B cell (primary cell): ENCODE data around the gene VWA7. TPM values are rescaled to one million over a fixed set of nuclear protein-coding genes. Genes with fewer than 3 reads are reported as not detected.
A peak's percentile ranks its signal among the peaks of the same experiment; 100 is the strongest.
"Not testable (repeated sequence)": the region's sequence is repeated elsewhere in the genome, so short reads cannot be mapped to it uniquely, and the experiment has no call there.

Experiments used
- ATAC-seq: fragments of 200-7000 bp; cut with Tn5 transposase; one replicate; pipeline ENCODE4 v1.10.0; 2021; ENCODE audit warnings: low read depth, mild to moderate bottlenecking, moderate number of reproducible peaks, moderate library complexity
- CTCF ChIA-PET: fragments of 350-600 bp; sonication (Branson Sonifier 250); formaldehyde crosslinking; loops from one replicate; lab custom pipeline; 2021; ENCODE audit warnings: antibody characterized with exemption, inconsistent platforms; lab: Charles Lee
- POLR2A ChIA-PET: fragments of 350-600 bp; sonication (Branson Sonifier 250); formaldehyde crosslinking; loops from one replicate; lab custom pipeline; 2021; ENCODE audit warnings: antibody characterized with exemption; lab: Charles Lee
- DNase-seq: peaks from one replicate; pipeline ENCODE4 v3.0.0; 2013
- H2AFZ ChIP-seq: 2 replicates; pipeline ENCODE4 v1.6.1; 2012; ENCODE audit warnings: mild to moderate bottlenecking, low read depth, low read length; ENCODE audit not compliant: insufficient read depth, poor library complexity, severe bottlenecking
- H3K27ac ChIP-seq, 2 donors: 1 replicate in 1 of 2; 2 replicates in 1 of 2; pipeline ENCODE4 v1.5.1; 2012 to 2013; ENCODE audit warnings: low read length in 2 of 2, mild to moderate bottlenecking in 2 of 2, moderate library complexity in 1 of 2
- H3K27me3 ChIP-seq, 4 experiments: fragments of 200-600 bp in 1 of 4; sonication (generic) in 1 of 4; replicated peaks in 1 of 4; 1 replicate in 2 of 4; 2 replicates in 2 of 4; pipeline versions ENCODE4 v1.6.1 to v1.7.0; 2013 to 2016; ENCODE audit warnings: low read length in 3 of 4, mild to moderate bottlenecking in 2 of 4, mixed read lengths in 1 of 4, moderate library complexity in 1 of 4; ENCODE audit not compliant: insufficient read depth in 4 of 4, control insufficient read depth in 3 of 4; ENCODE audit errors: control extremely low read depth in 1 of 4
- H3K36me3 ChIP-seq, 2 experiments: replicated peaks in 1 of 2; 1 replicate in 1 of 2; 2 replicates in 1 of 2; pipeline versions ENCODE4 v1.6.1 to v1.7.1; 2013; ENCODE audit warnings: low read length in 1 of 2; ENCODE audit not compliant: insufficient read depth in 2 of 2, control insufficient read depth in 1 of 2; ENCODE audit errors: control extremely low read depth in 1 of 2, extremely low read depth in 1 of 2
- H3K4me1 ChIP-seq, 2 donors: fragments of 200-600 bp in 1 of 2; sonication (generic) in 1 of 2; 1 replicate in 1 of 2; 2 replicates in 1 of 2; pipeline versions ENCODE4 v1.5.1 to v1.6.1; 2013 to 2017; ENCODE audit warnings: low read length in 2 of 2; ENCODE audit not compliant: control insufficient read depth in 2 of 2, insufficient read depth in 2 of 2
- H3K4me2 ChIP-seq: replicated peaks from 2 replicates; pipeline ENCODE3; 2012; ENCODE audit warnings: mild to moderate bottlenecking, low read depth, low read length; ENCODE audit not compliant: poor library complexity, severe bottlenecking
- H3K4me3 ChIP-seq, 5 experiments: fragments of 200-600 bp in 1 of 5; sonication (generic) in 1 of 5; 1 replicate in 3 of 5; 2 replicates in 2 of 5; pipeline versions ENCODE4 v1.5.1 to v1.7.0; 2011 to 2016; ENCODE audit warnings: low read length in 4 of 5, mild to moderate bottlenecking in 4 of 5, low read depth in 2 of 5, control low read depth in 1 of 5, moderate library complexity in 1 of 5; ENCODE audit not compliant: insufficient read depth in 1 of 5; ENCODE audit errors: control extremely low read depth in 1 of 5, extremely low read depth in 1 of 5
- H3K79me2 ChIP-seq: fragments of 200-600 bp; sonication (generic); one replicate; pipeline ENCODE4 v1.6.0; 2016; ENCODE audit warnings: low read length; ENCODE audit not compliant: control insufficient read depth, insufficient read depth
- H3K9ac ChIP-seq: fragments of 200-600 bp; sonication (generic); 2 replicates; pipeline ENCODE4 v1.6.1; 2017; ENCODE audit warnings: mild to moderate bottlenecking, low read length, moderate library complexity
- H3K9me3 ChIP-seq, 3 donors: one replicate each; pipeline versions ENCODE4 v1.6.1 to v1.7.1; 2013; ENCODE audit warnings: low read length in 2 of 3; ENCODE audit not compliant: control insufficient read depth in 2 of 3, insufficient read depth in 1 of 3; ENCODE audit errors: control extremely low read depth in 1 of 3
- H4K20me1 ChIP-seq: 2 replicates; pipeline ENCODE4 v1.6.0; 2012; ENCODE audit warnings: mild to moderate bottlenecking, low read length; ENCODE audit not compliant: insufficient read depth, control insufficient read depth, poor library complexity, severe bottlenecking
- H3K27ac Mint-ChIP-seq: one replicate; pipeline ENCODE4 v1.8.0; 2021; ENCODE audit warnings: mixed read lengths
- H3K27me3 Mint-ChIP-seq: one replicate; pipeline ENCODE4 v1.8.0; 2021; ENCODE audit warnings: mixed read lengths
- H3K4me1 Mint-ChIP-seq: one replicate; pipeline ENCODE4 v1.8.0; 2021; ENCODE audit warnings: mixed read lengths
- H3K4me3 Mint-ChIP-seq: one replicate; pipeline ENCODE4 v1.8.0; 2021; ENCODE audit warnings: mixed read lengths
- H3K9me3 Mint-ChIP-seq: one replicate; pipeline ENCODE4 v1.8.0; 2022; ENCODE audit warnings: mixed read lengths; ENCODE audit not compliant: insufficient read depth
- EZH2 ChIP-seq: IDR thresholded peaks from 2 replicates; pipeline ENCODE4 v1.6.1; 2012; ENCODE audit warnings: borderline replicate concordance, low read depth, mild to moderate bottlenecking, moderate library complexity, low read length; ENCODE audit not compliant: insufficient read depth, poor library complexity, severe bottlenecking
- WGBS: methylation state at CpG from one replicate; pipeline ENCODE4 v1.1.5; 2013; ENCODE audit warnings: missing lambda C conversion rate; ENCODE audit not compliant: insufficient coverage; 5-methylcytosine and 5-hydroxymethylcytosine counted together
- intact Hi-C: fragments of 100-400 bp; cut with micrococcal nuclease; formaldehyde crosslinking; loops from one replicate; pipeline ENCODE4 v1.10.0; 2022
- polyA plus RNA-seq: library from polyadenylated mRNA; depleted of rRNA; stranded (reverse); fragments of >200 nt; gene quantifications from 2 replicates; pipeline ENCODE4 v1.2.3, GENCODE V29; 2012
- total RNA-seq, 2 donors: library from RNA; stranded (reverse); fragments of 120-200 nt in 1 of 2; gene quantifications; 1 replicate in 1 of 2; 2 replicates in 1 of 2; pipeline versions ENCODE4 v1.2.3 to v1.2.4, GENCODE V29; 2013 to 2022
- TF ChIP-seq, protein P1 (sequence below): fragments of 200-600 bp; IDR thresholded peaks from one replicate; pipeline ENCODE4 v1.8.0; 2022; ENCODE audit warnings: antibody characterized with exemption, mild to moderate bottlenecking

The VWA7 gene
- total and polyA plus RNA-seq, 2 donors (not counting 1 experiment from before 2014, with no cell fraction given) = 5.2 to 6.0 TPM

DNA sequence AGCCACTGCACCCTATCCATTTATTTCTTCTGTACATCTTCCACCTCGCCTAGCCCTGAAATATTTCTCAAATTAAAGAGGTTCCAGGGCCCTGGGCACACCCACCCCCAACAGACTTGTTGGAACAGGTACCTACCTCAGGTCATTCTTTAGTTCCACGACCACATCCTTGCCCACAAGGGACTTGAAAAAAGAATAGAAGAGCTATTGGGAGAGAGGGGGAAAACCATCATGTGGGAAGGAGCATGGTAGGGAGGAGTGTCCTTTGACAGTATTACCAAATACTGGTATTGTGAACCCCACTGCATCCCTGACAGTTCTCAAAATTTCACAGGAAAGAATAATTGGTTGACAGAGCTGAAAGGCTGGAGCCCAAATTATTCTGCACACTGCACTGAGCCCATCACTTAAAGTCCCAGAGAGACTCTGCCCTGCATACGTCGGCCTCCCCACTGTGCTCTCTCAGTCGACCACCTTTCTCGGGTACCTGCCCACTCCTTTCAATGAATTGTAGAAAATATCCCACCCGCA lies 28.9 kb upstream of the VWA7 start:
- TF ChIP-seq EZH2 = no peak
- TF ChIP-seq, protein P1, sequence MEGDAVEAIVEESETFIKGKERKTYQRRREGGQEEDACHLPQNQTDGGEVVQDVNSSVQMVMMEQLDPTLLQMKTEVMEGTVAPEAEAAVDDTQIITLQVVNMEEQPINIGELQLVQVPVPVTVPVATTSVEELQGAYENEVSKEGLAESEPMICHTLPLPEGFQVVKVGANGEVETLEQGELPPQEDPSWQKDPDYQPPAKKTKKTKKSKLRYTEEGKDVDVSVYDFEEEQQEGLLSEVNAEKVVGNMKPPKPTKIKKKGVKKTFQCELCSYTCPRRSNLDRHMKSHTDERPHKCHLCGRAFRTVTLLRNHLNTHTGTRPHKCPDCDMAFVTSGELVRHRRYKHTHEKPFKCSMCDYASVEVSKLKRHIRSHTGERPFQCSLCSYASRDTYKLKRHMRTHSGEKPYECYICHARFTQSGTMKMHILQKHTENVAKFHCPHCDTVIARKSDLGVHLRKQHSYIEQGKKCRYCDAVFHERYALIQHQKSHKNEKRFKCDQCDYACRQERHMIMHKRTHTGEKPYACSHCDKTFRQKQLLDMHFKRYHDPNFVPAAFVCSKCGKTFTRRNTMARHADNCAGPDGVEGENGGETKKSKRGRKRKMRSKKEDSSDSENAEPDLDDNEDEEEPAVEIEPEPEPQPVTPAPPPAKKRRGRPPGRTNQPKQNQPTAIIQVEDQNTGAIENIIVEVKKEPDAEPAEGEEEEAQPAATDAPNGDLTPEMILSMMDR = no peak
- CTCF ChIA-PET = interaction anchor here (0.6 to 3.3 kb wide), 14 partner anchors 9 to 289 kb away, joined by 3 to 20 read pairs (median 8); partner anchors contain the start of genes ABHD16A, HSPA1A, HSPA1L and MSH5
- Histone ChIP-seq H3K27me3 (no peaks in the 10 kb centered on the region), H2AFZ (peak overlapping the region; percentile 99), H3K36me3 (peaks cover 0 to 4% of the 10 kb centered on the region in 2 experiments), H4K20me1 (no peaks in the 10 kb centered on the region), H3K27ac (peak overlapping the region; percentile 77 to 93), H3K9me3 (no peaks in the 10 kb centered on the region), H3K4me2 (peak overlapping the region; percentile 86), H3K79me2 (peaks cover 25% of the 10 kb centered on the region), H3K4me1 (peaks cover 8 to 11% of the 10 kb centered on the region in 2 donors), H3K9ac (peak overlapping the region; percentile 94), H3K4me3 (peak overlapping the region; percentile 68 to 84 (median 84))
- intact Hi-C loops = loop anchor here (1.0 to 5.0 kb wide), 4 partner anchors 10 to 184 kb away; partner anchors contain the start of gene PRRC2A
- WGBS = 15% methylated on average over 6 of the region's 7 CpGs
- Mint-ChIP-seq H3K4me1 (peaks cover 16% of the 10 kb centered on the region), H3K4me3 (peak overlapping the region; percentile 87), H3K27ac (peak overlapping the region; percentile 88), H3K9me3 (no peaks in the 10 kb centered on the region), H3K27me3 (no peaks in the 10 kb centered on the region)
- POLR2A ChIA-PET = interaction anchor here (0.7 to 2.8 kb wide), 9 partner anchors 9 to 103 kb away, joined by 3 to 38 read pairs (median 4); partner anchors contain the start of genes DDAH2, HSPA1A, HSPA1L and VARS1
- ATAC-seq (peak; percentile 9), DNase-seq (no peak)

DNA sequence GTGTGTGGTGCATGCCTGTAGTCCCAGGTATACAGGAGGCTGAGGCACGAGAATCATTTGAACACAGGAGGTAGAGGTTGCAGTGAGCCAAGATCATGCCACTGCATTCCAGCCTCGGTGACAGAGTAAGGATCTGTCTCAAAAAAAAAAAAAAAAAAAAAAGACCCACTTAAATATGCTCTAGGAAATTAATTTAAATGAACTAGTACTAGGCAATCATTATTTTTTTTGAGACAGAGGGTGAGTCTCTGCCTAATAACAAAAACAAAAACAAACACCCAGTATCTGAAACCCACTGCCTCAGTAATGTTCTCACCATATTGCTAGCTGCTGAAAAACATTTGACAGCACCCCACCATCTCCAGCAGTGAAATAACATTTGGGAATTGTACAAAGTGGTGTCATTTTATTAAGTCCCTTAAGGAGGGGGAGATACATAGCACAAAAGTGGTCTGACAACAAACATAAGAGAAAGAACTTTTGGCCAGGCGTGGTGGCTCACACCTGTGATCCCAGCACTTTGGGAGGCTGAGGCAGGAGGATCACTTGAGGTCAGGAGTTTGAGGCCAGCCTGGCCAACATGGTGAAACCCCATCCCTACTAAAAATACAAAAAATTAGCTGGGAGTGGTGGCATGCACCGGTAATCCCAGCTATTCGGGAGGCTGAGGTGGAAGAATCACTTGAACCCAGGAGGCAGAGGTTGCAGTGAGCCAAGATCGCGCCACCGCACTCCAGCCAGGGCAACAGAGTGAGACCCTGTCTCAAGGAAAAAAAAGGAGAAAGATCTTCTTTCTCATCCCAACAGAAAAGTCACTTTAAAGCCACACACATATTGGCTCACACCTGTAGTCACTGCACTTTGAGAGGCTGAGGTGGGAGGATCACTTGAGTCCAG lies 24.2 kb upstream of the VWA7 start:
- DNase-seq, H2AFZ ChIP-seq, H3K27me3 ChIP-seq, H3K27ac ChIP-seq, H3K27ac Mint-ChIP-seq, H4K20me1 ChIP-seq, H3K27me3 Mint-ChIP-seq, H3K9me3 ChIP-seq, H3K4me3 Mint-ChIP-seq, H3K4me3 ChIP-seq, ATAC-seq, H3K4me2 ChIP-seq, H3K9ac ChIP-seq, H3K9me3 Mint-ChIP-seq, intact Hi-C loops: not testable (repeated sequence)
- no CpG with 5 or more reads among the region's 8 CpGs for WGBS
- CTCF ChIA-PET = interaction anchor here (0.7 kb wide), 1 partner anchor 10 kb away, joined by 4 read pairs; no protein-coding TSS in a partner anchor
- peaks cover 27 to 30% of the 10 kb centered on the region in 2 donors for H3K4me1 ChIP-seq
- H3K4me1 Mint-ChIP-seq = peaks cover 28% of the 10 kb centered on the region
- POLR2A ChIA-PET = interaction anchor here (0.6 kb wide), 1 partner anchor 122 kb away, joined by 4 read pairs; no protein-coding TSS in a partner anchor
- H3K36me3 ChIP-seq = peaks cover 0 to 16% of the 10 kb centered on the region in 2 experiments
- H3K79me2 ChIP-seq = peaks cover 15% of the 10 kb centered on the region
